Motor neuron (in vitro differentiated cells): ENCODE data around the gene FCGR3A. TPM values are rescaled to one million over a fixed set of nuclear protein-coding genes. Genes with fewer than 3 reads are reported as not detected.
A peak's percentile ranks its signal among the peaks of the same experiment; 100 is the strongest.
"Not testable (repeated sequence)": the region's sequence is repeated elsewhere in the genome, so short reads cannot be mapped to it uniquely, and the experiment has no call there.

Experiments used
- ATAC-seq, 8 experiments: fragments of 200-7000 bp; cut with Tn5 transposase; replicated peaks in 6 of 8; 2 replicates each; pipeline ENCODE4 v1.8.0; 2021; ENCODE audit warnings: mild to moderate bottlenecking in 8 of 8, moderate library complexity in 8 of 8
- H3K27ac ChIP-seq, 2 donors: fragments of 250-450 bp; sonication (Bioruptor Pico); 2 replicates each; pipeline ENCODE4 v1.9.0; 2021; ENCODE audit warnings: antibody characterized with exemption in 2 of 2, mild to moderate bottlenecking in 2 of 2, moderate library complexity in 1 of 2
- H3K4me1 ChIP-seq, 2 donors: fragments of 250-450 bp; sonication (Bioruptor Pico); replicated peaks in 1 of 2; 2 replicates each; pipeline ENCODE4 v1.6.1; 2021; ENCODE audit warnings: antibody characterized with exemption in 2 of 2, mild to moderate bottlenecking in 2 of 2, moderate library complexity in 1 of 2
- H3K4me3 ChIP-seq, 5 donors: fragments of 250-450 bp; sonication (Bioruptor Pico); 2 replicates each; pipeline ENCODE4 v1.9.0; 2021; ENCODE audit warnings: antibody characterized with exemption in 5 of 5, mild to moderate bottlenecking in 5 of 5, moderate library complexity in 4 of 5
- WGBS, 10 experiments: fragments of 450-650 bp; shearing (Covaris generic); methylation state at CpG; one replicate each; pipeline ENCODE4 v1.0.0; 2022; 5-methylcytosine and 5-hydroxymethylcytosine counted together
- in situ Hi-C, 9 experiments: fragments of 400-800 bp; cut with MboI; loops; one replicate each; pipeline ENCODE4 v1.15.0; 2021; ENCODE audit warnings: low sequenced_read_pairs in 9 of 9, low pct_unique_long_range_greater_than_20kb in 2 of 9; ENCODE audit not compliant: unreplicated experiment in 9 of 9
- total RNA-seq, 8 experiments: library from RNA; unstranded; fragments of 300-600 nt; gene quantifications; 2 replicates each; pipeline versions ENCODE4 v1.2.3 to v1.2.4, GENCODE V29; 2022

FCGR3A gene
- total RNA-seq, 8 experiments from 2014 or later, result 0.05 to 1.3 (median 0.34) TPM; not detected in 4

DNA sequence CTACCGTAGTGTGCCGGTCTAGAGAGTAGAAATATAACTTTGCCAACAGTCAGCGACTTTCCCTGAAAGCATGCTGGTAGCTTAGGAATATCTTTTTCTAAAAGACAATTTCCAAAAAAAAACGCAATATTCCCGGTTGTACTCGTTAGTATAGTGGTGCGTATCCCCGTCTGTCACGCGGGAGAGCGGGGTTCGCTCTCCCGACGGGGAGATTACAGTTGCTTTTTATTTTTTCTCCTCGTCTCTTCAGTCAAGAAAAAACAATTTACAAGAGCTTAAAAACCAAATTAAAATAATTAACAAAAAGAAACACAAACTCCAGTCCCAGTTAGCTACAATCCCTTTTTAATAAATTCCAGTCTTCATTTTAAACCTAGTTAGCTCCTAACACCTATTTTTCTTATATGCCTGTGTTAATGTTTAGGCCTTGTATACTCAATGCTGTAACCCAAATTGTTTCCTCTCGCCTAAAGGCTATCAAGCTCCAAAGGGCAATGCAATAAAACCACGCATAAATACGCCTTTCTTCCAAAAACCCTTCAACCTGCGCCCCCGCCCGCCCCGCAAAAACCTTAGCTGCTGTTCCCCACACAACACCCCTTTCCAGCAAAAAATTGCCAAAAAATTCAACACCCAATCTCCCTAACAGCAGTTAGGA is 17.5 kb downstream of the FCGR3A start:
- ATAC-seq, result no peak
- Histone ChIP-seq H3K27ac (no peak overlapping the region), H3K4me3 (peak overlapping the region; percentile 55 to 78 (median 60)), H3K4me1 (peaks cover 0 to 2% of the 10 kb centered on the region in 2 donors)
- in situ Hi-C loops, result no loop called here
- WGBS, 10 experiments, result 8 to 81% (median 32%) methylated on average over 2 to 22 of the region's 22 CpGs

DNA sequence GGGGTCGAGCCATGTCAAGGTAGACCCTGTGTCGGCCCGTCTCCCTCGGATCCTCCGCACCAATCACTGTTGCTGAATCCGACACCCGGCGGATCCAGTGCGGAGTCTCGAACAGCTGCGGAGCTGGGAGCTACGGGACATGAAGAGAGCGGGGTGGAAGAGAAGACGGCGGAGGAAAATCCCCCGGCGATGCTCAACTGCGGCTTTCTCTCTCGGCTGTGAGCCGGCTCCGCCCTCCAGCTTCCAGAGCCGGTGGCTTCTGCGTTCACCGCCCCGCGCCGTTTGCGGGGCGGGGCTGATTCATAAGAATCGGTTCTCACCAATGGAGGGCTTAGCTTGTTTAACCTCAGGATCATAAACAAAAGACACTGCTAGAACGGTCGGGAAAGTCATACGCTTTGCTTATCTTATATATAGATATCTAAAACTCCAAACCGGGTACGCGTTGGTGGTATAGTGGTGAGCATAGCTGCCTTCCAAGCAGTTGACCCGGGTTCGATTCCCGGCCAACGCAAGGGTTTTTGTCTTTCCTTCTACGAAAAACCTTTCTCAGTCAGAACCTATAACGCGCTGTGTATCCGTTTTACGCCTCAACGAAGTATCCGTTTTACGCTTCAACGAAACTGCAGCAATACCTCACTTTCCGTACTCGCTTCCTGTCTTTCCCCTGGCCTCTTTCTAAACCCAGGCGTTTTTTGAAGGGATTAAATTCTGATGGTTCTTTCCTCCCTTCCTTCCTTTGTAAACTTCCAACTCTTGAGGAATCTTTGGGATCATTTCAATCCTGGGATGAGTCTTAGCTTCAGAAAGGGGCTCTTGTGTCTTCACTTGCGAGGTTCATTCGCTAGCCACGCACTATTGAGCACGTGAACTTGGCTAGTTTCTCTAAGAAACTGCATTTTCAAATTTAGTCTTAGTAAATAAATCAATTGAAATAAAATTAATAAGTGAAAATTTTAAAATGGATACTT is 18.7 kb downstream of the FCGR3A start:
- in situ Hi-C loops, H3K4me1 ChIP-seq: not testable (repeated sequence)
- Histone ChIP-seq H3K4me3 (peak overlapping the region; percentile 55 to 78 (median 60)), H3K27ac (peak overlapping the region; percentile 67 to 72)
- ATAC-seq, result peak; percentile 79 to 85 (median 80)
- WGBS, 10 experiments, result 0 to 4% (median 2%) methylated on average over 6 to 37 of the region's 56 CpGs; no CpG with 5 or more reads in 1 of the 10 experiments

GRCh38 chr1:161530158-161530557 is 19.5 kb downstream of the FCGR3A start:
- in situ Hi-C loops, H3K27ac ChIP-seq: not testable (repeated sequence)

GRCh38 chr1:161529463-161530104 is 20.0 kb downstream of the FCGR3A start:
- H3K27ac ChIP-seq, in situ Hi-C loops: not testable (repeated sequence)
- WGBS, 10 experiments, result 0 to 40% (median 10%) methylated on average over 1 to 19 of the region's 19 CpGs; no CpG with 5 or more reads in 1 of the 10 experiments

More at GRCh38 chr1:161530158-161530557, 19.5 kb downstream of the FCGR3A start:
- not testable (repeated sequence) for H3K4me1 ChIP-seq
- ATAC-seq, result peak; percentile 50 to 67 (median 60)
- peak overlapping the region; percentile 55 to 78 (median 60) for H3K4me3 ChIP-seq
- 0 to 3% (median 0%) methylated on average over 1 to 12 of the region's 13 CpGs; no CpG with 5 or more reads in 1 of the 10 experiments for WGBS, 10 experiments

DNA sequence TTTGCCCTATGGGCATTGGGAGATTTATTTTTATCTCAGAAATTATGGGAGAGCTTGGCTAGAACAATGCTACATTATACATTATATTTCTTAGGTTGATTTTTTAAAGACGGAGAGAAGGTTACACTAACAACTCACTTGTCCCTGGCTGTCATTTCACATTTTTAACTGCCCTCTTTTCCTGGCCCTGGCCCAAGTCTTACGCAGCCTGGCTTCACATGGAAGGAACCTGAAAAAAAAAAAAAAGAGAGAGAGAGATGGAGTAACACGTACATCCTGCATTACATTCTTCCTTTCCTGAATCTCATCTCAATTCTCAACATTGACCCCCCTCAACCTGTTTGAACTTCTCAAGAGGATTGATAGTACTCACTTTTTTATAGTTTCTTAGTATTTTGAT is 21.1 kb downstream of the FCGR3A start:
- 0 to 80% (median 40%) methylated on average over 1 to 3 of the region's 3 CpGs; no CpG with 5 or more reads in 5 of the 10 experiments for WGBS, 10 experiments
- ATAC-seq, in situ Hi-C loops, H3K4me3 ChIP-seq, H3K4me1 ChIP-seq, H3K27ac ChIP-seq: not testable (repeated sequence)

More at GRCh38 chr1:161529463-161530104, 20.0 kb downstream of the FCGR3A start:
- H3K4me3 ChIP-seq, result peak overlapping the region; percentile 55 to 78 (median 60)
- peak in 2 of 8 experiments; percentile 1 to 2 for ATAC-seq
- H3K4me1 ChIP-seq, result not testable (repeated sequence)

- H3K4me3 ChIP-seq, in situ Hi-C loops, ATAC-seq, H3K4me1 ChIP-seq, H3K27ac ChIP-seq: not testable (repeated sequence)
- WGBS, 10 experiments, result 71 to 100% (median 86%) methylated on average over 2 to 5 of the region's 7 CpGs; no CpG with 5 or more reads in 7 of the 10 experiments
These were observed 23.7 kb downstream of the FCGR3A start for GRCh38 chr1:161525918-161526317.

DNA sequence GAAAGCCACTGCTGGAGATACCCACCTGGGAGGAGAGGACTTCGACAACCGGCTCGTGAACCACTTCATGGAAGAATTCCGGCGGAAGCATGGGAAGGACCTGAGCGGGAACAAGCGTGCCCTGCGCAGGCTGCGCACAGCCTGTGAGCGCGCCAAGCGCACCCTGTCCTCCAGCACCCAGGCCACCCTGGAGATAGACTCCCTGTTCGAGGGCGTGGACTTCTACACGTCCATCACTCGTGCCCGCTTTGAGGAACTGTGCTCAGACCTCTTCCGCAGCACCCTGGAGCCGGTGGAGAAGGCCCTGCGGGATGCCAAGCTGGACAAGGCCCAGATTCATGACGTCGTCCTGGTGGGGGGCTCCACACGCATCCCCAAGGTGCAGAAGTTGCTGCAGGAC is 24.3 kb downstream of the FCGR3A start:
- H3K4me3 ChIP-seq, result peak overlapping the region; percentile 28 to 54 (median 38)
- ATAC-seq, result peak in 1 of 8 experiments; percentile 8
- H3K4me1 ChIP-seq, H3K27ac ChIP-seq, in situ Hi-C loops: not testable (repeated sequence)
- no CpG with 5 or more reads among the region's 23 CpGs for WGBS, 10 experiments

- H3K4me3 ChIP-seq, result peak overlapping the region; percentile 28 to 54 (median 38)
- not testable (repeated sequence) for H3K4me1 ChIP-seq, H3K27ac ChIP-seq
- ATAC-seq, result peak in 6 of 8 experiments; percentile 39 to 59 (median 48)
- in situ Hi-C loops, result loop anchor here in 1 of 9 experiments (25.0 kb wide), 1 partner anchor 87 kb away; no protein-coding TSS in a partner anchor
- WGBS, 10 experiments, result 5% methylated on average over 4 of the region's 55 CpGs; no CpG with 5 or more reads in 9 of the 10 experiments
These were observed 24.8 kb downstream of the FCGR3A start for GRCh38 chr1:161524742-161525291.

- ATAC-seq, result peak; percentile 77 to 87 (median 83)
- in situ Hi-C loops, result loop anchor here in 1 of 9 experiments (25.0 kb wide), 1 partner anchor 88 kb away; no protein-coding TSS in a partner anchor
- Histone ChIP-seq H3K27ac (peak within 1 kb of the TSS in 1 of 2 donors; percentile 39), H3K4me3 (peak within 1 kb of the TSS; percentile 51 to 91 (median 75))
- not testable (repeated sequence) for H3K4me1 ChIP-seq
- WGBS, 10 experiments, result 0 to 4% (median 1%) methylated on average over 1 to 31 of the region's 72 CpGs
These were observed 25.5 kb downstream of the FCGR3A start, which contains the start of gene HSPA6 for GRCh38 chr1:161523817-161524741. HSPA6 (plus strand) TSS chr1:161524540; CDS start chr1:161524659, 119 bp downstream.

DNA sequence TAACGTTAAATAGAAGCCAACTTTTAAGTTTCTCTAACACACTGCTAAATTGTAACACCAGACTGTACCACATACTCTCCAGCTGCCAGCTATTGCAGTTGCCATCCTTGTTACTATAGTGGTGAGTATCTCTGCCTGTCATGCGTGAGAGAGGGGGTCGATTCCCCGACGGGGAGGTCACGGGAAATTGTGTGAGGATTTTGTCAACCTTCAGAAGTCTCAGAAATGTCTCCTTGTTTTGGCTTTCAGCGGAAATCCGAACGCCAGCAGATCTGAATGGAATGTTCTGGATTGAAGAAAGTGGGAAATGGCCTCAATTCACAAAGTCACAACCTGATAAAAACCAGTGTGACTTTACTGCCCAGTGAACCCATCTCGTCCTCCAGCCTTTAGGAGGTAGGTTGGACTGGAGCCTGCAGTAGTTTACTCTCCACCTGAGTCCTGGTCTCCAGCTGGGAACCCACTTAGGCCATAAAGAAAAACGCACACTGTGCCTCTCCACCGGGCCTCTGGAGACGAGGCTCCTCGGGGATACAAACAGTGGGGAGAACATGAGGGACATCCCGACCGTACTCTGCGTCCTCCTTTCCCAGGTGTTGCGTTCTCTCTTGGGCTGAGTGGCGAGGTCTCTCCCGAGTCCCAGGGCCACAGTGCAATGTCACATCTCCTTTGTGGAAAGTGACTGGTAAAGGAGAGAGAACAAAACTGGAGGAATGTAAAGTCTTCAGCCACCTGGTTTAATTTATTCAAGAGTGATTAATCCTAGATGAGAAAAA is 26.4 kb downstream of the FCGR3A start:
- not testable (repeated sequence) for H3K4me1 ChIP-seq, H3K27ac ChIP-seq
- 20 to 100% (median 74%) methylated on average over 1 to 18 of the region's 20 CpGs; no CpG with 5 or more reads in 3 of the 10 experiments for WGBS, 10 experiments
- peak in 3 of 8 experiments; percentile 1 to 3 (median 1) for ATAC-seq
- in situ Hi-C loops, result loop anchor here in 1 of 9 experiments (25.0 kb wide), 1 partner anchor 89 kb away; no protein-coding TSS in a partner anchor
- peak overlapping the region; percentile 51 to 91 (median 75) for H3K4me3 ChIP-seq
